Right lobe of liver (tissue), 4 donors: ENCODE measurements around the gene BEST2.
"Not testable (repeated sequence)": the region's sequence is repeated elsewhere in the genome, so short reads cannot be mapped to it uniquely, and the experiment has no call there.

ENCODE experiments used
- CTCF ChIP-seq, 4 donors: fragments of 200-600 bp in 3 of 4; fragments of 450-650 bp in 1 of 4; IDR thresholded peaks; one replicate each; pipeline versions ENCODE4 v1.5.1 to v1.8.0; 2016 to 2022; ENCODE audit warnings: antibody characterized with exemption in 4 of 4, mild to moderate bottlenecking in 2 of 4
- POLR2A ChIP-seq: fragments of 450-650 bp; IDR thresholded peaks from one replicate; pipeline ENCODE4 v1.6.1; 2017; ENCODE audit warnings: antibody characterized with exemption, mild to moderate bottlenecking
- donor health status: DM: no; HTN: no; CAD: no.
- donor health status: DM: no; HTN: no; CAD: no.
- donor health status: DM: no; HTN: yes; CAD: no.

GRCh38 chr19:12725612-12726011 lies 26.0 kb upstream of the BEST2 start:
- TF ChIP-seq CTCF (IDR thresholded peaks at IDR 0.05); POLR2A: not testable (repeated sequence)
